Smooth muscle cell (in vitro differentiated cells): ENCODE measurements around the gene POLR3F. TPM values are rescaled to one million over a fixed set of nuclear protein-coding genes. Genes with fewer than 3 reads are reported as not detected.

ENCODE experiments used
- DNase-seq: peaks from one replicate; lab custom pipeline; 2025; ENCODE audit not compliant: unreplicated experiment; lab: John Stamatoyannopoulos, UW
- H2AFZ ChIP-seq: fragments of 200-600 bp; sonication (generic); 2 replicates; pipeline ENCODE4 v1.6.0; 2016; ENCODE audit warnings: antibody characterized with exemption, low read depth, mild to moderate bottlenecking
- H3F3A ChIP-seq: fragments of 200-600 bp; sonication (generic); 2 replicates; pipeline ENCODE4 v1.6.0; 2017; ENCODE audit warnings: antibody characterized with exemption, low read depth
- H3K27ac ChIP-seq: fragments of 200-600 bp; sonication (generic); 2 replicates; pipeline ENCODE4 v1.5.1; 2016; ENCODE audit warnings: low read depth, mild to moderate bottlenecking
- H3K27me3 ChIP-seq: fragments of 200-600 bp; sonication (generic); 2 replicates; pipeline ENCODE4 v1.6.1; 2016; ENCODE audit warnings: low read depth, mild to moderate bottlenecking
- H3K36me3 ChIP-seq: fragments of 200-600 bp; sonication (generic); 2 replicates; pipeline ENCODE4 v1.5.1; 2016; ENCODE audit warnings: low read depth
- H3K4me1 ChIP-seq: fragments of 200-600 bp; sonication (generic); 2 replicates; pipeline ENCODE4 v1.5.1; 2016; ENCODE audit warnings: low read depth
- H3K4me2 ChIP-seq: fragments of 200-600 bp; sonication (generic); 2 replicates; pipeline ENCODE4 v1.6.0; 2016; ENCODE audit warnings: mild to moderate bottlenecking
- H3K4me3 ChIP-seq: fragments of 200-600 bp; sonication (generic); 2 replicates; pipeline ENCODE4 v1.5.1; 2016; ENCODE audit warnings: mild to moderate bottlenecking
- H3K79me2 ChIP-seq: fragments of 200-600 bp; sonication (generic); 2 replicates; pipeline ENCODE4 v1.6.0; 2016; ENCODE audit warnings: low read depth, mild to moderate bottlenecking
- H3K9ac ChIP-seq: fragments of 200-600 bp; sonication (generic); 2 replicates; pipeline ENCODE4 v1.6.0; 2016; ENCODE audit warnings: low read depth
- H3K9me3 ChIP-seq: fragments of 200-600 bp; sonication (generic); replicated peaks from 2 replicates; pipeline ENCODE4 v1.5.1; 2016; ENCODE audit warnings: low read depth
- H4K20me1 ChIP-seq: fragments of 200-600 bp; sonication (generic); 2 replicates; pipeline ENCODE4 v1.6.0; 2016; ENCODE audit warnings: low read depth
- WGBS: methylation state at CpG from one replicate; pipeline ENCODE4 v1.1.7; 2016; ENCODE audit warnings: low lambda C conversion rate; 5-methylcytosine and 5-hydroxymethylcytosine counted together
- microRNA counts: library from miRNA; unstranded; fragments of <30 nt; microRNA quantifications from one replicate; lab custom pipeline; 2016
- microRNA-seq: library from miRNA; unstranded; fragments of <30 nt; microRNA quantifications from one replicate; pipeline ENCODE4, GENCODE V29; 2016; ENCODE audit warnings: borderline number of aligned reads
- polyA plus RNA-seq: library from polyadenylated mRNA; unstranded; fragments of >200 nt; fragmentation: Nextera tagmentation; extraction: Ambion mirVana; gene quantifications from 2 replicates; pipeline ENCODE4 v1.2.1, GENCODE V29; 2016
- small RNA-seq: library from RNA; depleted of rRNA; stranded (forward); fragments of <200 nt; gene quantifications from one replicate; pipeline ENCODE3, GENCODE V24; 2014
- total RNA-seq: library from RNA; depleted of rRNA; stranded (reverse); fragments of >200 nt; gene quantifications from 2 replicates; pipeline ENCODE4 v1.2.3, GENCODE V29; 2014
- TF ChIP-seq, protein P1 (sequence below): fragments of 200-600 bp; sonication (generic); IDR thresholded peaks from 2 replicates; pipeline ENCODE4 v1.5.1; 2017; ENCODE audit warnings: borderline replicate concordance, mild to moderate bottlenecking, antibody characterized with exemption; ENCODE audit not compliant: insufficient read depth, poor library complexity, severe bottlenecking

POLR3F gene
- total and polyA plus RNA-seq, 2 experiments from 2014 or later = 8.1 to 74.9 TPM

GRCh38 chr20:18533978-18534644 lies 66.9 kb downstream of the POLR3F start:
- H3F3A ChIP-seq = no peaks in the 10 kb centered on the region
- H3K4me1 ChIP-seq = no peaks in the 10 kb centered on the region
- H3K9me3 ChIP-seq = no peaks in the 10 kb centered on the region
- WGBS = 89% methylated on average over 6 of the region's 6 CpGs
- H3K4me3 ChIP-seq = no peak overlapping the region
- no peak overlapping the region for H2AFZ ChIP-seq
- peaks cover 32% of the 10 kb centered on the region for H3K36me3 ChIP-seq
- no peak overlapping the region for H3K27ac ChIP-seq
- no peak overlapping the region for H3K9ac ChIP-seq
- H3K4me2 ChIP-seq = no peak overlapping the region
- no peaks in the 10 kb centered on the region for H3K79me2 ChIP-seq
- no peaks in the 10 kb centered on the region for H3K27me3 ChIP-seq
- DNase-seq = no peak
- TF ChIP-seq, protein P1, sequence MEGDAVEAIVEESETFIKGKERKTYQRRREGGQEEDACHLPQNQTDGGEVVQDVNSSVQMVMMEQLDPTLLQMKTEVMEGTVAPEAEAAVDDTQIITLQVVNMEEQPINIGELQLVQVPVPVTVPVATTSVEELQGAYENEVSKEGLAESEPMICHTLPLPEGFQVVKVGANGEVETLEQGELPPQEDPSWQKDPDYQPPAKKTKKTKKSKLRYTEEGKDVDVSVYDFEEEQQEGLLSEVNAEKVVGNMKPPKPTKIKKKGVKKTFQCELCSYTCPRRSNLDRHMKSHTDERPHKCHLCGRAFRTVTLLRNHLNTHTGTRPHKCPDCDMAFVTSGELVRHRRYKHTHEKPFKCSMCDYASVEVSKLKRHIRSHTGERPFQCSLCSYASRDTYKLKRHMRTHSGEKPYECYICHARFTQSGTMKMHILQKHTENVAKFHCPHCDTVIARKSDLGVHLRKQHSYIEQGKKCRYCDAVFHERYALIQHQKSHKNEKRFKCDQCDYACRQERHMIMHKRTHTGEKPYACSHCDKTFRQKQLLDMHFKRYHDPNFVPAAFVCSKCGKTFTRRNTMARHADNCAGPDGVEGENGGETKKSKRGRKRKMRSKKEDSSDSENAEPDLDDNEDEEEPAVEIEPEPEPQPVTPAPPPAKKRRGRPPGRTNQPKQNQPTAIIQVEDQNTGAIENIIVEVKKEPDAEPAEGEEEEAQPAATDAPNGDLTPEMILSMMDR = no peak
- H4K20me1 ChIP-seq = no peaks in the 10 kb centered on the region

MicroRNA genes within 50 kb of the gene (microRNA counts, 767-probe panel; counts per million panel counts)
- 183 counts per million for microRNA hsa-miR-3192 (lab: Ali Mortazavi, UCI)

Small RNA genes within 50 kb of the gene (microRNA-seq; reads per million reads assigned to microRNA genes)
- gene MIR3192 = 1.8 reads per million

Small RNA genes within 50 kb of the gene (small RNA-seq; reads per million reads assigned to genes)
- not detected for gene MIR3192
- gene RNA5SP476 = not detected

Other genes starting within 250 kb of the POLR3F start
- 12.5 and 22.2 TPM in 2 replicates for gene ZNF133, start 178.9 kb upstream of the POLR3F start, total RNA-seq
- gene ZNF133, start 178.9 kb upstream of the POLR3F start, polyA plus RNA-seq = 14.1 and 22.4 TPM in 2 replicates
- 2.7 and 2.9 TPM in 2 replicates for gene DZANK1, start 360 bp upstream of the POLR3F start, total RNA-seq
- 2.5 and 3.1 TPM in 2 replicates for gene DZANK1, start 360 bp upstream of the POLR3F start, polyA plus RNA-seq
- 26.1 and 29.8 TPM in 2 replicates for gene RBBP9, start 29.8 kb downstream of the POLR3F start, total RNA-seq
- gene RBBP9, start 29.8 kb downstream of the POLR3F start, polyA plus RNA-seq = 3.0 and 4.2 TPM in 2 replicates
- gene SEC23B, start 40.5 kb downstream of the POLR3F start, total RNA-seq = 53.9 and 55.8 TPM in 2 replicates
- gene SEC23B, start 40.5 kb downstream of the POLR3F start, polyA plus RNA-seq = 44.2 and 55.6 TPM in 2 replicates
- gene SMIM26, start 100.0 kb downstream of the POLR3F start, total RNA-seq = 88.6 and 161 TPM in 2 replicates
- 71.8 and 90.0 TPM in 2 replicates for gene SMIM26, start 100.0 kb downstream of the POLR3F start, polyA plus RNA-seq
- 23.9 and 27.5 TPM in 2 replicates for gene DTD1, start 120.7 kb downstream of the POLR3F start, total RNA-seq
- gene DTD1, start 120.7 kb downstream of the POLR3F start, polyA plus RNA-seq = 26.9 and 27.2 TPM in 2 replicates